ENCODE measurements around the gene LRP5.

- TF ChIP-seq POLR2AphosphoS5 (IDR thresholded peaks at IDR 0.05) (no peak), POLR2A (IDR thresholded peaks at IDR 0.05) (no peak), EP300 (IDR thresholded peaks at IDR 0.05) (no peak)
- TF ChIP-seq, protein P1, sequence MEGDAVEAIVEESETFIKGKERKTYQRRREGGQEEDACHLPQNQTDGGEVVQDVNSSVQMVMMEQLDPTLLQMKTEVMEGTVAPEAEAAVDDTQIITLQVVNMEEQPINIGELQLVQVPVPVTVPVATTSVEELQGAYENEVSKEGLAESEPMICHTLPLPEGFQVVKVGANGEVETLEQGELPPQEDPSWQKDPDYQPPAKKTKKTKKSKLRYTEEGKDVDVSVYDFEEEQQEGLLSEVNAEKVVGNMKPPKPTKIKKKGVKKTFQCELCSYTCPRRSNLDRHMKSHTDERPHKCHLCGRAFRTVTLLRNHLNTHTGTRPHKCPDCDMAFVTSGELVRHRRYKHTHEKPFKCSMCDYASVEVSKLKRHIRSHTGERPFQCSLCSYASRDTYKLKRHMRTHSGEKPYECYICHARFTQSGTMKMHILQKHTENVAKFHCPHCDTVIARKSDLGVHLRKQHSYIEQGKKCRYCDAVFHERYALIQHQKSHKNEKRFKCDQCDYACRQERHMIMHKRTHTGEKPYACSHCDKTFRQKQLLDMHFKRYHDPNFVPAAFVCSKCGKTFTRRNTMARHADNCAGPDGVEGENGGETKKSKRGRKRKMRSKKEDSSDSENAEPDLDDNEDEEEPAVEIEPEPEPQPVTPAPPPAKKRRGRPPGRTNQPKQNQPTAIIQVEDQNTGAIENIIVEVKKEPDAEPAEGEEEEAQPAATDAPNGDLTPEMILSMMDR (IDR thresholded peaks at IDR 0.05): no peak
These were observed 16.1 kb downstream of the LRP5 start for GRCh38 chr11:68328374-68329091.

Data from suprapubic skin (tissue), 4 donors.